NOMO-1 treated with dmso at 0.1 percent for 144 hours (cell line): Measurements from ENCODE around the gene ABCB4.

Source experiments
- DNase-seq: peaks from one replicate; lab custom pipeline; 2025; ENCODE audit not compliant: unreplicated experiment; lab: John Stamatoyannopoulos, UW

ABCB4 gene

GRCh38 chr7:87354749-87355148 lies 120.7 kb downstream of the ABCB4 start:
- no peak for DNase-seq
